Keratinocyte (primary cell): ENCODE results near the gene GHRHR. TPM values are rescaled to one million over a fixed set of nuclear protein-coding genes. Genes with fewer than 3 reads are reported as not detected.
A peak's percentile ranks its signal among the peaks of the same experiment; 100 is the strongest.

ENCODE experiments used
- DNase-seq: peaks from one replicate; pipeline ENCODE4 v3.0.0-alpha.2; 2011; ENCODE audit warnings: low read depth, missing footprints, low spot score
- FAIRE-seq: peaks from 2 replicates; lab custom pipeline; 2011; peaks lifted over from hg19 to GRCh38; lab: Jason Lieb, UNC
- H2AFZ ChIP-seq: 2 replicates; pipeline ENCODE4 v1.6.0; 2012; ENCODE audit warnings: low read length, control low read depth, inconsistent platforms; ENCODE audit not compliant: control insufficient read depth
- H3K27ac ChIP-seq: 2 replicates; pipeline ENCODE4 v1.5.1; 2011; ENCODE audit warnings: low read length; ENCODE audit not compliant: control insufficient read depth, insufficient read depth
- H3K27me3 ChIP-seq: 3 replicates; pipeline ENCODE4 v1.6.0; 2011; ENCODE audit warnings: low read length; ENCODE audit not compliant: control insufficient read depth, insufficient read depth; ENCODE audit errors: extremely low read depth
- H3K36me3 ChIP-seq, 2 experiments: 2 replicates in 1 of 2; 3 replicates in 1 of 2; pipeline ENCODE4 v1.5.1; 2011; ENCODE audit warnings: low read length in 2 of 2, mild to moderate bottlenecking in 1 of 2; ENCODE audit not compliant: control insufficient read depth in 2 of 2, insufficient read depth in 2 of 2; ENCODE audit errors: extremely low read depth in 1 of 2
- H3K4me1 ChIP-seq: 3 replicates; pipeline ENCODE4 v1.5.1; 2011; ENCODE audit warnings: low read length; ENCODE audit not compliant: control insufficient read depth, insufficient read depth; ENCODE audit errors: extremely low read depth
- H3K4me2 ChIP-seq: 3 replicates; pipeline ENCODE4 v1.6.0; 2011; ENCODE audit warnings: low read depth, low read length; ENCODE audit not compliant: control insufficient read depth, insufficient read depth; ENCODE audit errors: extremely low read depth
- H3K4me3 ChIP-seq, 3 experiments: fragments of 200-600 bp in 1 of 3; sonication (generic) in 1 of 3; 2 replicates in 2 of 3; 3 replicates in 1 of 3; pipeline ENCODE4 v1.5.1; 2011 to 2016; ENCODE audit warnings: low read length in 3 of 3, mild to moderate bottlenecking in 3 of 3, control low read depth in 2 of 3, inconsistent platforms in 1 of 3, low read depth in 1 of 3, mixed read lengths in 1 of 3, mixed run types in 1 of 3, moderate library complexity in 1 of 3; ENCODE audit not compliant: control insufficient read depth in 2 of 3, insufficient read depth in 2 of 3; ENCODE audit errors: extremely low read depth in 1 of 3
- H3K79me2 ChIP-seq: 2 replicates; pipeline ENCODE4 v1.6.0; 2012; ENCODE audit warnings: low read length; ENCODE audit not compliant: control insufficient read depth, insufficient read depth
- H3K9ac ChIP-seq: 3 replicates; pipeline ENCODE4 v1.6.0; 2011; ENCODE audit warnings: low read length; ENCODE audit not compliant: control insufficient read depth, insufficient read depth; ENCODE audit errors: extremely low read depth
- H3K9me1 ChIP-seq: 3 replicates; pipeline ENCODE4 v1.6.0; 2011; ENCODE audit warnings: low read length; ENCODE audit not compliant: control insufficient read depth, insufficient read depth; ENCODE audit errors: extremely low read depth
- H3K9me3 ChIP-seq: 2 replicates; pipeline ENCODE4 v1.5.1; 2012; ENCODE audit warnings: low read depth, low read length; ENCODE audit not compliant: control insufficient read depth
- H4K20me1 ChIP-seq: 3 replicates; pipeline ENCODE4 v1.6.0; 2011; ENCODE audit warnings: low read length; ENCODE audit not compliant: control insufficient read depth, insufficient read depth; ENCODE audit errors: extremely low read depth
- CTCF ChIP-seq, 3 experiments: IDR thresholded peaks in 1 of 3; conservative IDR thresholded peaks in 1 of 3; optimal IDR thresholded peaks in 1 of 3; 2 replicates in 2 of 3; 3 replicates in 1 of 3; pipeline versions ENCODE3 to v1.5.1; 2011; ENCODE audit warnings: low read length in 3 of 3, mild to moderate bottlenecking in 3 of 3, moderate library complexity in 2 of 3, control low read depth in 1 of 3, inconsistent platforms in 1 of 3; ENCODE audit not compliant: insufficient read depth in 2 of 3; ENCODE audit errors: extremely low read depth in 1 of 3
- EZH2 ChIP-seq: IDR thresholded peaks from one replicate; pipeline ENCODE4 v1.6.1; 2012; ENCODE audit warnings: inconsistent platforms, mild to moderate bottlenecking, low read length, moderate library complexity
- dilution Hi-C: fragments of 300-500 bp; cut with MboI; formaldehyde crosslinking; loops from one replicate; pipeline ENCODE4 v1.7.0; 2020; ENCODE audit warnings: low sequenced_read_pairs; ENCODE audit not compliant: extremely low pct_ligation_motif_present
- polyA minus RNA-seq, 3 experiments: library from RNA; depleted of rRNA, polyadenylated mRNA; stranded (reverse); fragments of >200 nt; gene quantifications; 1 replicate in 1 of 3; 2 replicates in 1 of 3; 3 replicates in 1 of 3; pipeline ENCODE4 v1.2.3, GENCODE V29; 2011
- polyA plus RNA-seq, 5 experiments: library from polyadenylated mRNA; depleted of rRNA in 3 of 5; stranded (reverse) in 3 of 5; stranded (forward) in 1 of 5; unstranded in 1 of 5; fragments of >200 nt; gene quantifications; 1 replicate in 1 of 5; 2 replicates in 3 of 5; 3 replicates in 1 of 5; pipeline versions ENCODE4 v1.2.1 to v1.2.3, GENCODE V29; 2011 to 2012; ENCODE audit warnings: missing spikeins in 2 of 5, low read depth in 1 of 5, low replicate concordance in 1 of 5

The GHRHR gene
- polyA plus RNA-seq = not detected in 3 replicates
- not detected for polyA plus RNA-seq (2011; ENCODE audit: low read depth)
- polyA plus RNA-seq (2011; cell fraction: cytosol; rRNA removed) = not detected in 2 replicates
- polyA plus RNA-seq (2011; cell fraction: nucleus; rRNA removed) = not detected in 2 replicates
- polyA plus RNA-seq (2012; ENCODE audit: low replicate concordance) = not detected in 2 replicates
- not detected in 3 replicates for polyA minus RNA-seq
- not detected for polyA minus RNA-seq (2011; cell fraction: cytosol; rRNA and poly(A)+ RNA removed)
- not detected in 2 replicates for polyA minus RNA-seq (2011; cell fraction: nucleus; rRNA and poly(A)+ RNA removed)

GRCh38 chr7:30963842-30964241 is at the start of gene GHRHR:
GHRHR (plus strand) TSS chr7:30963953; CDS start chr7:30964069, 116 bp downstream.
- no peak within 1 kb of the TSS for H3K27ac ChIP-seq
- no peak within 1 kb of the TSS for H3K9ac ChIP-seq
- TF ChIP-seq EZH2 (no peak), CTCF (optimal IDR thresholded peaks at IDR 0.05 in 1 of 3, IDR thresholded peaks at IDR 0.05 in 1 of 3, conservative IDR thresholded peaks at IDR 0.05 in 1 of 3; ENCODE audit: extremely low read depth in 1 of 3, insufficient read depth in 2 of 3, low read length in 3 of 3) (no peak)
- no peaks in the 10 kb centered on the region for H3K79me2 ChIP-seq
- no peak within 1 kb of the TSS for H2AFZ ChIP-seq
- FAIRE-seq (no peak), DNase-seq (no peak)
- H3K9me1 ChIP-seq = no peaks in the 10 kb centered on the region
- H3K4me1 ChIP-seq = no peaks in the 10 kb centered on the region
- H3K36me3 ChIP-seq = no peaks in the 10 kb centered on the region
- H3K4me2 ChIP-seq = no peak within 1 kb of the TSS
- dilution Hi-C loops = no loop called here
- H3K4me3 ChIP-seq = no peak within 1 kb of the TSS
- H4K20me1 ChIP-seq = no peaks in the 10 kb centered on the region
- peaks cover 4% of the 10 kb centered on the region for H3K27me3 ChIP-seq
- no peaks in the 10 kb centered on the region for H3K9me3 ChIP-seq

- Histone ChIP-seq H3K9ac (no peak overlapping the region), H3K9me3 (no peaks in the 10 kb centered on the region), H2AFZ (no peak overlapping the region), H3K4me2 (peak overlapping the region; percentile 10), H3K9me1 (no peaks in the 10 kb centered on the region), H3K79me2 (no peaks in the 10 kb centered on the region), H3K4me3 (no peak overlapping the region), H3K27ac (no peak overlapping the region), H3K4me1 (peaks cover 10% of the 10 kb centered on the region), H3K27me3 (no peaks in the 10 kb centered on the region), H4K20me1 (no peaks in the 10 kb centered on the region), H3K36me3 (no peaks in the 10 kb centered on the region)
- FAIRE-seq (no peak), DNase-seq (no peak)
- TF ChIP-seq EZH2 (no peak), CTCF (optimal IDR thresholded peaks at IDR 0.05 in 1 of 3, IDR thresholded peaks at IDR 0.05 in 1 of 3, conservative IDR thresholded peaks at IDR 0.05 in 1 of 3; ENCODE audit: extremely low read depth in 1 of 3, insufficient read depth in 2 of 3, low read length in 3 of 3) (no peak)
- dilution Hi-C loops = no loop called here
These were observed 49.2 kb upstream of the GHRHR start for GRCh38 chr7:30914596-30914995.
